WTC11 (cell line): ENCODE measurements around the gene TMEM108.

ENCODE experiments used
- JAZF1 ChIP-seq: fragments of 250-450 bp; sonication (Bioruptor Pico); IDR thresholded peaks from 2 replicates; pipeline ENCODE4 v1.9.0; 2021; ENCODE audit warnings: moderate library complexity, mild to moderate bottlenecking, inconsistent platforms
- NR1H2 ChIP-seq: sonication (generic); formaldehyde crosslinking; IDR thresholded peaks from 2 replicates; pipeline ENCODE4 v1.9.0; 2021; ENCODE audit warnings: mild to moderate bottlenecking, moderate library complexity, missing genetic modification reagents
- NR2C2 ChIP-seq: sonication (generic); formaldehyde crosslinking; IDR thresholded peaks from 2 replicates; pipeline ENCODE4 v1.8.0; 2022; ENCODE audit warnings: mild to moderate bottlenecking, missing genetic modification reagents
- NR3C1 ChIP-seq: sonication (generic); formaldehyde crosslinking; conservative IDR thresholded peaks from 2 replicates; pipeline ENCODE4 v1.8.1; 2023; ENCODE audit warnings: low read depth, mild to moderate bottlenecking, missing genetic modification reagents
- SMAD3 ChIP-seq: sonication (generic); formaldehyde crosslinking; IDR thresholded peaks from 2 replicates; pipeline ENCODE4 v1.8.0; 2022; ENCODE audit warnings: missing genetic modification reagents, mild to moderate bottlenecking, borderline replicate concordance
- SP1 ChIP-seq: sonication (generic); formaldehyde crosslinking; conservative IDR thresholded peaks from 2 replicates; pipeline ENCODE4 v1.8.1; 2022; ENCODE audit warnings: missing genetic modification reagents
- TCF7 ChIP-seq: sonication (generic); formaldehyde crosslinking; IDR thresholded peaks from 2 replicates; pipeline ENCODE4 v1.8.0; 2022; ENCODE audit warnings: mild to moderate bottlenecking, low read depth, missing genetic modification reagents, moderate library complexity
- TEAD4 ChIP-seq: sonication (generic); formaldehyde crosslinking; IDR thresholded peaks from 2 replicates; pipeline ENCODE4 v1.8.0; 2022; ENCODE audit warnings: mild to moderate bottlenecking, missing genetic modification reagents
- TF ChIP-seq, protein P1 (sequence below): fragments of 200-600 bp; IDR thresholded peaks from 2 replicates; pipeline ENCODE4 v1.8.0; 2022; ENCODE audit warnings: antibody characterized with exemption
- TF ChIP-seq, protein P2 (sequence below): sonication (generic); formaldehyde crosslinking; IDR thresholded peaks from 2 replicates; pipeline ENCODE4 v1.8.1; 2022; ENCODE audit warnings: low read depth, missing genetic modification reagents, borderline replicate concordance
- TF ChIP-seq, protein P3 (sequence below): sonication (generic); formaldehyde crosslinking; IDR thresholded peaks from 2 replicates; pipeline ENCODE4 v1.8.0; 2022; ENCODE audit warnings: mild to moderate bottlenecking, missing genetic modification reagents
- TF ChIP-seq, protein P4 (sequence below): sonication (generic); formaldehyde crosslinking; IDR thresholded peaks from 2 replicates; pipeline ENCODE4 v1.8.1; 2023; ENCODE audit warnings: mild to moderate bottlenecking, missing genetic modification reagents, moderate library complexity

DNA sequence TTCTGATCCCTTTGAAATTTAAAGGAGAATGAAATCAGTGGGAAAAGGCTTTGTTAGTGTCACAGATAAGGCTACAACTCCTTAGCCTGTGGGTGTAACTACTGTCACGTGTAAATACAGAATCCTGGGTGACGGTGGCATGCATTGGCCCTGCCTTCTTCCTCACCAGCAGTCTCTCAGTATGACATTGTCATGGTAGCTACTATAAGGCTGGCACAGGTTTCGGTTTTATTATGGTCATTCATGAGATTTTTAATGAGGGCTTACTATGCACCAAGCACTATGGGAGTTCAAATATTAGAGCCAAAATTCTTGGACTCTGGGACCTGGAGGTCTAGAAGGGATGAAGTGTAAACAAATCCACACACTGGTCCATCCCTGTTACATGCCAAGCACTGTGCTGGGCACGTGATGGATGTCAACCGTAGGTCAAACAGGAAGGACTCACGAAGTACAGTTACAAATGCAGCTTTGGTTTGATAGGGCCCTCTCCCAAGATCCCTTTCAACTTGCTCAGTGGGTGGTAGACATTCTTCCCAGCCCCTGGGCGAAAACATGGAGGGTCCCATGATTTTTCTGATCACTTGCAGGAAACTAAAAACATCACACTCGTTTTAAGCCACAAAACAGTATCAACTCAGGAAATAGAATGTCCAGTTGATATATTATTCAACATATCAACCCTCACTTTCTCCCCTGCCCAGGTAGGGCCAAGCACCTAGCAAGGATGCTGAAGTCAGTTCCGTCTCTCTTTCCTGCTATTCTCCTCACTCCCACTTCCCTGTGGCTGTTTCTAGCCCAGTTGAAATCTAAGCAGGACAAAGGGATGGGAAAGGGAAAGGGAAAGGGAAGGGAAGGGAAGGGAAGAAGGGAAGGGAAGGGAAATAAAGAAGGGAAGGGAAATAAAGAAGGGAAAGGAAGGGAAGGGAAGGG is 387.0 kb downstream of the TMEM108 start:
- TF ChIP-seq, protein P1, sequence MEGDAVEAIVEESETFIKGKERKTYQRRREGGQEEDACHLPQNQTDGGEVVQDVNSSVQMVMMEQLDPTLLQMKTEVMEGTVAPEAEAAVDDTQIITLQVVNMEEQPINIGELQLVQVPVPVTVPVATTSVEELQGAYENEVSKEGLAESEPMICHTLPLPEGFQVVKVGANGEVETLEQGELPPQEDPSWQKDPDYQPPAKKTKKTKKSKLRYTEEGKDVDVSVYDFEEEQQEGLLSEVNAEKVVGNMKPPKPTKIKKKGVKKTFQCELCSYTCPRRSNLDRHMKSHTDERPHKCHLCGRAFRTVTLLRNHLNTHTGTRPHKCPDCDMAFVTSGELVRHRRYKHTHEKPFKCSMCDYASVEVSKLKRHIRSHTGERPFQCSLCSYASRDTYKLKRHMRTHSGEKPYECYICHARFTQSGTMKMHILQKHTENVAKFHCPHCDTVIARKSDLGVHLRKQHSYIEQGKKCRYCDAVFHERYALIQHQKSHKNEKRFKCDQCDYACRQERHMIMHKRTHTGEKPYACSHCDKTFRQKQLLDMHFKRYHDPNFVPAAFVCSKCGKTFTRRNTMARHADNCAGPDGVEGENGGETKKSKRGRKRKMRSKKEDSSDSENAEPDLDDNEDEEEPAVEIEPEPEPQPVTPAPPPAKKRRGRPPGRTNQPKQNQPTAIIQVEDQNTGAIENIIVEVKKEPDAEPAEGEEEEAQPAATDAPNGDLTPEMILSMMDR: no peak
- no peak for TF ChIP-seq TEAD4
- TF ChIP-seq, protein P2, sequence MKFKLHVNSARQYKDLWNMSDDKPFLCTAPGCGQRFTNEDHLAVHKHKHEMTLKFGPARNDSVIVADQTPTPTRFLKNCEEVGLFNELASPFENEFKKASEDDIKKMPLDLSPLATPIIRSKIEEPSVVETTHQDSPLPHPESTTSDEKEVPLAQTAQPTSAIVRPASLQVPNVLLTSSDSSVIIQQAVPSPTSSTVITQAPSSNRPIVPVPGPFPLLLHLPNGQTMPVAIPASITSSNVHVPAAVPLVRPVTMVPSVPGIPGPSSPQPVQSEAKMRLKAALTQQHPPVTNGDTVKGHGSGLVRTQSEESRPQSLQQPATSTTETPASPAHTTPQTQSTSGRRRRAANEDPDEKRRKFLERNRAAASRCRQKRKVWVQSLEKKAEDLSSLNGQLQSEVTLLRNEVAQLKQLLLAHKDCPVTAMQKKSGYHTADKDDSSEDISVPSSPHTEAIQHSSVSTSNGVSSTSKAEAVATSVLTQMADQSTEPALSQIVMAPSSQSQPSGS (CRISPR knock-in tag): no peak
- no peak for TF ChIP-seq SP1 (CRISPR knock-in tag)
- no peak for TF ChIP-seq SMAD3 (CRISPR knock-in tag)
- TF ChIP-seq, protein P3, sequence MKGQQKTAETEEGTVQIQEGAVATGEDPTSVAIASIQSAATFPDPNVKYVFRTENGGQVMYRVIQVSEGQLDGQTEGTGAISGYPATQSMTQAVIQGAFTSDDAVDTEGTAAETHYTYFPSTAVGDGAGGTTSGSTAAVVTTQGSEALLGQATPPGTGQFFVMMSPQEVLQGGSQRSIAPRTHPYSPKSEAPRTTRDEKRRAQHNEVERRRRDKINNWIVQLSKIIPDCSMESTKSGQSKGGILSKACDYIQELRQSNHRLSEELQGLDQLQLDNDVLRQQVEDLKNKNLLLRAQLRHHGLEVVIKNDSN: no peak
- no peak for TF ChIP-seq NR3C1
- TF ChIP-seq, protein P4, sequence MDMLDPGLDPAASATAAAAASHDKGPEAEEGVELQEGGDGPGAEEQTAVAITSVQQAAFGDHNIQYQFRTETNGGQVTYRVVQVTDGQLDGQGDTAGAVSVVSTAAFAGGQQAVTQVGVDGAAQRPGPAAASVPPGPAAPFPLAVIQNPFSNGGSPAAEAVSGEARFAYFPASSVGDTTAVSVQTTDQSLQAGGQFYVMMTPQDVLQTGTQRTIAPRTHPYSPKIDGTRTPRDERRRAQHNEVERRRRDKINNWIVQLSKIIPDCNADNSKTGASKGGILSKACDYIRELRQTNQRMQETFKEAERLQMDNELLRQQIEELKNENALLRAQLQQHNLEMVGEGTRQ (CRISPR knock-in tag): no peak
- TF ChIP-seq JAZF1 (CRISPR knock-in tag): no peak
- no peak for TF ChIP-seq NR2C2 (CRISPR knock-in tag)
- no peak for TF ChIP-seq TCF7
- TF ChIP-seq NR1H2: no peak
